ENCODE results near the gene ITGAV. TPM values are rescaled to one million over a fixed set of nuclear protein-coding genes. Genes with fewer than 3 reads are reported as not detected.

The ITGAV gene
- total RNA-seq, 1 donor from 2014 or later = 69.1 TPM

- Mint-ChIP-seq H3K27me3 (no peaks in the 10 kb centered on the region), H3K9me3 (ENCODE audit: low read depth) (no peaks in the 10 kb centered on the region), H3K4me1 (ENCODE audit: low read depth) (peaks cover 9% of the 10 kb centered on the region), H3K36me3 (ENCODE audit: insufficient read depth) (no peaks in the 10 kb centered on the region), H3K27ac (no peak overlapping the region), H3K4me3 (ENCODE audit: low read depth) (no peak overlapping the region)
- no peak for DNase-seq (ENCODE audit: low spot score, unreplicated experiment)
- no peak for TF ChIP-seq CTCF (IDR thresholded peaks at IDR 0.05; ENCODE audit: unreplicated experiment)
Measured at GRCh38 chr2:186713691-186714090, 123.8 kb downstream of the ITGAV start.

- DNase-seq (ENCODE audit: low spot score, unreplicated experiment) = no peak
- Mint-ChIP-seq H3K36me3 (ENCODE audit: insufficient read depth) (no peaks in the 10 kb centered on the region), H3K4me3 (ENCODE audit: low read depth) (no peak overlapping the region), H3K27ac (no peak overlapping the region), H3K4me1 (ENCODE audit: low read depth) (peaks cover 9% of the 10 kb centered on the region), H3K9me3 (ENCODE audit: low read depth) (no peaks in the 10 kb centered on the region), H3K27me3 (no peaks in the 10 kb centered on the region)
- TF ChIP-seq CTCF (IDR thresholded peaks at IDR 0.05; ENCODE audit: unreplicated experiment) = no peak
Measured at GRCh38 chr2:186714611-186715010, 124.8 kb downstream of the ITGAV start.

- Mint-ChIP-seq H3K4me1 (ENCODE audit: low read depth) (peaks cover 9% of the 10 kb centered on the region), H3K9me3 (ENCODE audit: low read depth) (no peaks in the 10 kb centered on the region), H3K36me3 (ENCODE audit: insufficient read depth) (no peaks in the 10 kb centered on the region), H3K27ac (no peak overlapping the region), H3K4me3 (ENCODE audit: low read depth) (no peak overlapping the region), H3K27me3 (no peaks in the 10 kb centered on the region)
- TF ChIP-seq CTCF (IDR thresholded peaks at IDR 0.05; ENCODE audit: unreplicated experiment) = no peak
- DNase-seq (ENCODE audit: low spot score, unreplicated experiment) = no peak
Measured at GRCh38 chr2:186716004-186716403, 126.1 kb downstream of the ITGAV start.

- DNase-seq (ENCODE audit: low spot score, unreplicated experiment) = no peak
Measured at GRCh38 chr2:186716899-186717298, 127.0 kb downstream of the ITGAV start.

GRCh38 chr2:186717320-186718007 is 127.6 kb downstream of the ITGAV start:
- no peak for DNase-seq (ENCODE audit: low spot score, unreplicated experiment)
- Mint-ChIP-seq H3K9me3 (ENCODE audit: low read depth) (no peaks in the 10 kb centered on the region), H3K36me3 (ENCODE audit: insufficient read depth) (no peaks in the 10 kb centered on the region), H3K4me1 (ENCODE audit: low read depth) (peaks cover 9% of the 10 kb centered on the region), H3K4me3 (ENCODE audit: low read depth) (no peak overlapping the region), H3K27ac (peak overlapping the region; percentile 34), H3K27me3 (no peaks in the 10 kb centered on the region)
- no peak for TF ChIP-seq CTCF (IDR thresholded peaks at IDR 0.05; ENCODE audit: unreplicated experiment)

More at GRCh38 chr2:186716899-186717298, 127.0 kb downstream of the ITGAV start:
- no peak overlapping the region for H3K4me3 Mint-ChIP-seq (ENCODE audit: low read depth)
- H3K4me1 Mint-ChIP-seq (ENCODE audit: low read depth) = peaks cover 9% of the 10 kb centered on the region
- no peak for TF ChIP-seq CTCF (IDR thresholded peaks at IDR 0.05; ENCODE audit: unreplicated experiment)
- no peaks in the 10 kb centered on the region for H3K27me3 Mint-ChIP-seq
- no peak overlapping the region for H3K27ac Mint-ChIP-seq
- H3K9me3 Mint-ChIP-seq (ENCODE audit: low read depth) = no peaks in the 10 kb centered on the region
- no peaks in the 10 kb centered on the region for H3K36me3 Mint-ChIP-seq (ENCODE audit: insufficient read depth)

Data from progenitor cell of endocrine pancreas (in vitro differentiated cells).